HL-60/S4 treated with retinoic acid at 250 ng/mL for 4 days and 3 days (cell line): ENCODE data around the gene ARAP2.

Source experiments
- in situ Hi-C: fragments of 300-500 bp; cut with MboI; formaldehyde crosslinking; loops from 2 replicates; pipeline ENCODE4 v1.7.0; 2022; ENCODE audit warnings: low sequenced_read_pairs

Gene ARAP2

GRCh38 chr4:36267486-36268268 is 23.4 kb upstream of the ARAP2 start:
- in situ Hi-C loops, result no loop called here

DNA sequence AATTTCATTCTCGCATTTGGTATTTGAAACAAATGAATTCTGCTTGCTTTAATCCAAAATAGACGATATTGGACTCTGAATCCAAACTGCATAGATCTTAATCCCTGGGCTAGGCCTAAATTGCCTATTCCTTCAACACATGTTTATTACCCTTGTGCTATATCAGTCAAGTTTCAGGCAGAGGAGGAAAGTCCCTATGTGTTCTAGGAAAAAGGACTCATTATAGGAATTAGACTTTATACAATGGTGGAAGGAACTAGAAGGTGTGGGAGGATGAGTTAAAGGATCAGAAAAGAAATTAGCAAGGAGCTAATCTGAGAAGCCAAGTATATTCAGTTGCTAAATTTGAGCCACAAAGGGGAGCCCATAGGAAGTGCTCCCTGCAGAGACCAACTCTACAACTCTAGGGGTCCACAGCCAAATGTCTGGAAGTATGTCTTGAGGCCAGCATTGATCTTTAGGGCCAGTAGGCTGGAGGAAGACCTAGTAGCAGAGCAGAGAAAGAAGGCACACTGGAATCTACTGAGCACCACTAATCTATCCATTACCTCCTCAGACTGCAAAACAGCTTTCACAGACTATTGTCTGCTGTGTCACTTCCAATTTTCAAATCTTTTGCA is 20.0 kb upstream of the ARAP2 start:
- in situ Hi-C loops, result no loop called here

DNA sequence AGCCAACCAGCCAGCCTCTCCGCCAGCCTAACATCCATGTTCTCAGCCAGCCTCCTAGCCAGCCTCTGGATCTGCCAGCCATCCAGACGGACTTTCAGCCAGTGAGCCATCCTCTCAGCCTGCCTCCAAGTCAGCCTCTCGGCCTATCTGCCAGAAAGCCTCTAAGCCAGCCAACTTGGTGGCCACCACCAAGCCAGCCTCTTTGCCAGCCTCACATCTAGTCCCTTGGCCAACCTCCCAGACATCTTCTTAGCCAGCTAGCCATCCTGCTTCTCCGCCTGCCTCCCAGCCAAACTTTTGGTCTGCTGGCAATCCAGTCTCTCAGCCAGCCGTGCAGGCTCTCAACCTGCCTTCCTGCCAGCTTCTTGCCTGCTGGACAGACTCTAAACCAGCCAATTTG is 16.4 kb upstream of the ARAP2 start:
- in situ Hi-C loops, result no loop called here

GRCh38 chr4:36256398-36256891 is 12.1 kb upstream of the ARAP2 start:
- in situ Hi-C loops, result no loop called here

DNA sequence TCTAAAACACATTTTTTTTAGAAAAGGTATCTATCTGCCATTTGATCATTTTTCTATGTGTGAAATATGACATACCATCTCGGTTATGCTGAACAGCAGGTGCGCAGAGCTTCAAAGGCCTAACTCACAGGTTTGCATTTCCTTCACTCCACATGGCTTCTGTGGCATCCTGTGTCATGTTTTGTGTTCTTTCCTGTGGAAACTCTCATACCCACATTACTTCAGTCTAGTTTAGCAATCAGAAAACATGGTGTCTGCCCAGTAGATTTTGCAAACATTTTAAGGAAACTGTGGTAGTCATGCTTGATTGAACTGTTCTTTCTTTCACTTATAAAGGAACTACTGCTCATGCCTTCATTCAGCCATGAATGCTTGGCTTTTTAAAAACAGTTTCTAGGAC is 11.3 kb upstream of the ARAP2 start:
- in situ Hi-C loops, result no loop called here

DNA sequence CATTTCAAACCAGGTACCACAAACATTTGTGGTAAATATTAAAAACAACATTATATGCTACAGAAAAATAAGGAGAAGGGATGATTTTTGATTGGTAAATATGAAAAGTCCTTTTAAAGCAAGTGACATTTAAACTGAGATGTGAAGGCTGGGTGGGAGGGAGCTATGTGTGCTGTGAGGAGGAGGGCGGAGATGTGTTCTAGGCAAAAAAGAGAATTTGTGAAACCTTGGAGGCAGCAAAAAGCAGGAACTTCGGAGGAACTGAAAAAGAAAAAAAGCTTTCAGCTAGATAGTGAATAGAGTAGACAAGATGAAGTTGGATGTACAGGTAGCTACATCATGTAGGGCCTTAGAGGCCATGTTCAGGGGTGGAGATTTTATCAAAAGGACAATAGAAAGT is 10.1 kb upstream of the ARAP2 start:
- in situ Hi-C loops, result no loop called here

DNA sequence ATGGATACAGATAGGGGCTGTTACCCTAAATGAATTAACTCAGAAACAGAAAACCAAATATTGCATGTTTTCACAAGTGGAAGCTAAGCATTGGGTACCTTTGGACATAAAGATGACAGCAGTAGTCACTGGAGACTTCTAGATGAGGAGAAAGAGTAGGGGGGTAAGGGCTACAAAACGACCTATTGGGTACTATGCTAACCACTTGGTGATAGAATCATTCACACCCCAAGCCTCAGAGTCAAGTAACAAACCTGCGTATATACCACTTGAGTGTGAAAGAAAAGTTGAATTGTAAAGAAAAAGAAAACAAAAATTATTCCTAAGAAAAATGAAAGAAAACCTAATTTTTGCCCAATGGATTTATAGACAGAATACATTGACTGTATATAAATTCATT is 7.7 kb upstream of the ARAP2 start:
- in situ Hi-C loops, result no loop called here

GRCh38 chr4:36249610-36250009 is 5.3 kb upstream of the ARAP2 start:
- in situ Hi-C loops, result no loop called here

DNA sequence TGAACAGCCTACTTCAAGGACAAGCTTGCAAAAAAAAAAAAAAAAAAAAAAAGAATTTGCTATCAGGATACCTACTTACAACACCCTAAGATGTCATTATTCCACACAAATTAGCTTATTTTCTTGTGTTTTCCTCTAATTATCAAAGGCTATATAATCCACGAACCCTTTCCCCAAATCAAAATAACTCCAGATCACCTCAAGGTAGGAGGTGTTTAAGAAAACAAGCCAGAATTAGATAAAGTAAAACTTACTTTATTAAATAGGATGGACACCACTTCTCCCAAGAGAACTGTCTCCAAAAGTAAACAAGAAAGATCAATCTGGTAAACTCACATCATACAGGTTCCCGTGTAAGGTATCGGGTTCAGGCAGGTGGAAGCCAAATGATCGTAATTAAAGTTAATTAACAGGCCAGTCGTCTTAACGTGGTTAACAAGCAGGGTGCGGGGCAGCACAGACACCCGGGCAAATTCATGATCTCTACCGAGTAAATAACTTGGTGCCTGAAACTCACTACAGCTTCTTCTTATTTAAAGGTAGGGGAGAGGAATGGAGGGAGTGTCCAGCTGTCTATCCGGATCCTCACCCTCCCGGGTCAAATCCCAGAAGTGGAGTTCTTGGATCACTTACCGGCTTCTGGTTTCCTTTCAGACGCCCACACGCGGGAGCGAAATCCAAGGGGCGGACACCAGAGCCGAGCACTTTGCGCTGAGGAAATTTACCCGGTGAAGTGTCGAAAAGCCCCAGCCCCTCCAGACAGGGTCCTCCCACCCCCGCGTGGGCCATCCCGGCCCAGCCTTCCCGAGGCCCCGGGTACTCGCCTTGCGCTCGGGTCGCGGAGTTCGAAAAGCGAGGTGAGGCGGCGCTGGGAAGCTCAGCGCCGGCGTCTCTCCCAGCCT is 708 bp downstream of the ARAP2 start:
- in situ Hi-C loops, result no loop called here

GRCh38 chr4:36242629-36243354 is 1.5 kb downstream of the ARAP2 start:
- in situ Hi-C loops, result no loop called here

- in situ Hi-C loops, result no loop called here
Measured at GRCh38 chr4:36241771-36242170, 2.5 kb downstream of the ARAP2 start.

DNA sequence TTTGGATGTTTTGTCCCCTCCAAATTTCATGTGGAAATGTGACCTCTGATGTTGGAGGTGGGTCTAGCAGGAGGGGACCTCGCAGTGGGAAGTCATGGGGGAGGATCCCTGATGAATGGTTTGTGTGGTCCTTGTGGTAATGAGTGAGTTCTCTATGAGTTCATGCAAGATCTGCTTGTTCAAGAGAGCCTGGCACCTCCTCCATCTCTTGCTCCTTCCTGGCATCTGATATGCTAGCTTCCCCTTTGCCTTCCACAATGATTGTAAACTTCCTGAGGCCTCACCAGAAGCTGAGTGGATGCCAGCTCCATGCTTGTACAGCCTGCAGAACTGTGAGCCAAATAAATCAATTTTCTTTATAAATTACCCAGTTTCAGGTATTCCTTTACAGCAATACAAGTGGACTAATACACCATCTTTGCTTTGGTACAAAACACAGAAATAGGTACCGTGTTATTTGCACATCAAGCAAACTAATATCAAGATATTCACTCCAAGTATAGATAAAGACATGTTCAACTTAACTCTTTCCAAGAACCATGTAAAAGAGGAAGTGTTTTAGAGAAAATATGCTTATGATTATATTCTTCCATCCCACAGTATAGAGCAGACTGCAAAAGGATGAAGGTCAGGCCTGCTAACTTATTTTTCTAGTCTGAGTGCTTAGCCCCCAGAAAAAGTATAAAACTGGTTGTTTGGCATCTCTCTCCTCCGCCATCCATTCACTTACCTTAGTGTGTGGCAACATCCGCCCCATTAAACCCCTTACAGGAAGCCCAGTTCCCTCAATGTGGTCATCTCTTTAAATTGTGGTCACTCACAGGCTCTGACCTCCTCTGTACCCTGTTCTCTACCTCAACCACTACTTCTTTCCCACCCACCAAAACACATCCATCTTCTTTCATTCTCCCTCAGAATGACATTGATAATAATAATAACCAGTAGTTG is 6.7 kb downstream of the ARAP2 start:
- in situ Hi-C loops, result no loop called here

GRCh38 chr4:36236159-36236558 is 8.2 kb downstream of the ARAP2 start:
- in situ Hi-C loops, result no loop called here

GRCh38 chr4:36235306-36235705 is 9.0 kb downstream of the ARAP2 start:
- in situ Hi-C loops, result no loop called here

- in situ Hi-C loops, result no loop called here
Measured at GRCh38 chr4:36233567-36234266, 10.6 kb downstream of the ARAP2 start.

GRCh38 chr4:36230534-36230933 is 13.8 kb downstream of the ARAP2 start:
- in situ Hi-C loops, result no loop called here

DNA sequence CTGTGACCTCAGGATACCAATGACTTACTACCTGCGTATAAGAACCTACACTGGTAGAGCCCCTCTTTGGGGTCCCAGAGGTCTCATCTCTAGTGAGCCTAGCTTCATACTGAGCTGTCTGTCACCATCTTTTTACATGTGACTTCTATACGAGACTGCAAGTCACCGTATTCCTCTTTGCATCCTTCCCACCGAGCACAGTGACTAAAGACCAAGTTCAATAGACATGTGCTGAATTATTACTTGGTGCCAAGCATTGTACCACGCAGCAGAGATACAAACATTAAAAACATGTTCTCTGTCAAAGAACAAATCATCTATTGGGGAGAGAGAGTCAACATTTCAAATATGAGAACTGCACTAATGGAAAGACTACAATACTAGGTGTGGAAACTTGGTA is 16.4 kb downstream of the ARAP2 start:
- in situ Hi-C loops, result no loop called here

DNA sequence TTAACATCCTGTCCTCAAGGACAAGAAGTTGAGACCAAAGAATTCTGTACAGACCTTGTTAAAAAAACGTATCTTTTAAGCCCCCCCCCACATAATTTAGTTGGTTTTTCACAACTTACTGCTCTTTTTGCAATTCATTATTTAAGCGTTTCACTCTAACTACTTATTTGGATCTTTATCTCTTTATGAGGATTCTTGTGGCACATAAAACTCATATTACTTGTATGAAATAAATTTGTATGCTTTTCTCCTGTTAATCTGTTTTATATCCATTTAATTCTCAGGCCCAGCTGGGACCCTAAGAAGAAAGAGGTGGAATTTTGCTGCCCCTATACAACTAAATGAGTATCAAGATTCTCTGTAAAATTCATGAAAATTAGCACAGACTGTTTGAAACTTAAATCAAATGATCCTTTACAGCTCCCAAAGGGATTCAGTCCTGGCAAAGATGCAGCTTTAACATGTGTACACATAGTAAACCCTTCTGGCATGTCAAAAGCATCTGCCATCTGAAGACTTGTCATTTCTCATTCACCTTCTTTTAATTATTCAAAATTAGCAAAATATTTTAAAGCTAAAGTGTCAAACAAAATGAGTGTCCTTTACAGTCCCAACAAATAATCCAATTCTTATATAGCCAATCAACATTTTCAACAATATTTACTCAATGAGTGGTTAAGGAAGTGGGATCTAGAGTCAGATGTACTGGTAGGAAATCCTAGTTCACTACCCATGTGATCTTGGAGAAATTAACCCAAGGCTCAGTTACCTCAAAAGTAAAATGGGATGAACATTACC is 17.7 kb downstream of the ARAP2 start:
- in situ Hi-C loops, result no loop called here
